ENCODE results near the gene PRPS2.

Gene PRPS2

DNA sequence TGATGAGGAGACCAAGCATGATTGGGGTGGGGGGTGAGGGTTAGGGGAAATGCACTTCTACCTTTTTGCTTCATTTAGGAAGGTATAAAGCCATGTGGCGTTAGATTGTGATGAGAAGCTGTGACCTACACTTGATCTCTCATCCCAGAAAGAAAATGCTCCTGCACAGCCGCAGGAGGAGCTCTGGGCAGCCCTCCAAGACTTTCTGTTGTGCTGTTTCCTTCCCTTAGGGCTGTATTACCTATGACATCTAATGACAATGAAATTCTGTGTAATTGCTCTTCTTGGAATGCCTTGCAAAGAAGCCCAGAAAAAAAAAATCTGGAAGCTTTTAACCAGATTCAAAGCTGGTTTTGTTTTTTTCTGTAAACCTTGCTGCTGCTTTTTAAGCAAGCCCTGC is 13.4 kb downstream of the PRPS2 start:
- TF ChIP-seq, protein P1, sequence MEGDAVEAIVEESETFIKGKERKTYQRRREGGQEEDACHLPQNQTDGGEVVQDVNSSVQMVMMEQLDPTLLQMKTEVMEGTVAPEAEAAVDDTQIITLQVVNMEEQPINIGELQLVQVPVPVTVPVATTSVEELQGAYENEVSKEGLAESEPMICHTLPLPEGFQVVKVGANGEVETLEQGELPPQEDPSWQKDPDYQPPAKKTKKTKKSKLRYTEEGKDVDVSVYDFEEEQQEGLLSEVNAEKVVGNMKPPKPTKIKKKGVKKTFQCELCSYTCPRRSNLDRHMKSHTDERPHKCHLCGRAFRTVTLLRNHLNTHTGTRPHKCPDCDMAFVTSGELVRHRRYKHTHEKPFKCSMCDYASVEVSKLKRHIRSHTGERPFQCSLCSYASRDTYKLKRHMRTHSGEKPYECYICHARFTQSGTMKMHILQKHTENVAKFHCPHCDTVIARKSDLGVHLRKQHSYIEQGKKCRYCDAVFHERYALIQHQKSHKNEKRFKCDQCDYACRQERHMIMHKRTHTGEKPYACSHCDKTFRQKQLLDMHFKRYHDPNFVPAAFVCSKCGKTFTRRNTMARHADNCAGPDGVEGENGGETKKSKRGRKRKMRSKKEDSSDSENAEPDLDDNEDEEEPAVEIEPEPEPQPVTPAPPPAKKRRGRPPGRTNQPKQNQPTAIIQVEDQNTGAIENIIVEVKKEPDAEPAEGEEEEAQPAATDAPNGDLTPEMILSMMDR (IDR thresholded peaks at IDR 0.05; ENCODE audit: insufficient read depth, low read depth, low read length, missing control alignments): no peak
- no peak for DNase-seq (ENCODE audit: low read depth)
- no peak overlapping the region for H3K4me3 ChIP-seq (ENCODE audit: low read depth, low read length)

DNA sequence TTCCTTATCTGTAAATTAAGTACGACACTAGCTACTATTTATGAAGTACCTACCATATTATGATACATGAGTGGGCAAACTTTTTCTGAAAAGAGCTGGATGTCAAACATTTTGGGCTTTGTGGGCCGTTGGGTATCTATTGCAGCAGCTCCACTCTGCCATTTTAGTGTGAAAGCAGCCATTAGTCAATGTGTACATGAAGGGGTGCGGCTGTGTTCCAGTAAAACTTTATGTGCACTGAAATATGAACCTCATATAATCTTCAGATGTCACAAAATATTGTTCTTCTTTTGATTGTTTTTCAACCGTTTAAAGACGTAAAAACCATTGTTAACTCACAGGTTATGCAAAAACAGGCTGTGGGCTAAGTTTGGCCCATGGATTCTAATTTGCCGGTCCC is 14.1 kb downstream of the PRPS2 start:
- TF ChIP-seq, protein P1 (IDR thresholded peaks at IDR 0.05; ENCODE audit: insufficient read depth, low read depth, low read length, missing control alignments): no peak
- no peak overlapping the region for H3K4me3 ChIP-seq (ENCODE audit: low read depth, low read length)
- DNase-seq (ENCODE audit: low read depth): no peak

DNA sequence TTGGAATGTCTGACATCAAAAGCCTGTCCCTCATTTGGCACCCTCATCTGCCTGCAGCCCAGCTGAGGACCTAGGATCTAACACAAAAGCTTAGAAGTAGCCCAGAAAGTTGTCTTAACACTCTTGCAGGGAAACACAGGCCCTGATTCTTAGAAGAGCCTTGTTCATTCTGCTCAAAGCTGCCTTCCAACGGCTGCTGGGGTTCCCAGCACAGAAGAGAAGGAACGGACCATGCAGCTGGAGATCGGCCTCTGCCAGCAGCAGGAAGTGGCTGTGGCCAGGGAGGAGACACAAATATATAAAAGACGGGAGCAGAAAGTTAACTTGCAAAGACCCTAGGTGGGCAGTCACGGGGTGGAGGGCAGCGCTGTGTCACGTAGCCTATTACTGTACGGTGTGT is 20.4 kb downstream of the PRPS2 start:
- DNase-seq (ENCODE audit: low read depth): no peak
- TF ChIP-seq, protein P1 (IDR thresholded peaks at IDR 0.05; ENCODE audit: insufficient read depth, low read depth, low read length, missing control alignments): no peak
- H3K4me3 ChIP-seq (ENCODE audit: low read depth, low read length): no peak overlapping the region

DNA sequence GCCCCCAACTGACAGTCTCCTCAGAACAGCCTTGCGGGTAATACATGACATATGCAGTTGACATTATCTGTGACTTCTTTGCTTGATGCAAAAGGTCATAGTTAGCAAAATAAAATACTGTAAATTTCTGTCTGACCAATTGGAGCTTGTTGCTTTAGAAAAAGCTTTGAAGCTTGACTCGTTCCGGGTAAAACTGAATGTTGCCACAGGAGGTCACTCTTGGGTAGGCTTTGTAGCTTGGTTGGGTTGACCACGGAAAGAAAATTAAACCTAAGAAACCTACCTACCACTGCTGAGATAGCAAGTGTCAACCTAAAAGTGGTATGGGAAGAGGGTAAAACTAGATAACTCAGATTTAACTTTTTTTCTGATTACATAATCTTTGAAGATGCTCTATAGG is 23.2 kb downstream of the PRPS2 start:
- peak; percentile 76 for DNase-seq (ENCODE audit: low read depth)
- no peak overlapping the region for H3K4me3 ChIP-seq (ENCODE audit: low read depth, low read length)
- TF ChIP-seq, protein P1 (IDR thresholded peaks at IDR 0.05; ENCODE audit: insufficient read depth, low read depth, low read length, missing control alignments): peak; percentile 42

DNA sequence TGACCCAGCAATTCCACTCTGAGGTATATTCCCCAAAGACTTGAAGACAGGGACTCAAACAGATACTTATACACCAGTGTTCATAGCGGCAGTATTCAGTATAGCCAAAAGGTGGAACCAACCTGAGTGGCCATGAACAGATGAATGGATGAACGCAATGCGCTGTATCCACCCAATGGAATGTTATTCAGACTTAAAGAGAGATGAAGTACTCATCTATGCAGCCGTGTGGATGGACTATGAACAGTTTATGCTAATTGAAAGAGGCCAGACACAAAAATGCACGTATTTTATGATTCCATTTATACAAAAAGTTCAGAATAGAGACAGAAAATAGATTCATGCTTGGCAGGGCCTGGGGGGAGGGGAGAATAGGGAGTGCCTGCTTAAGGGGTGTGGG is 26.3 kb downstream of the PRPS2 start:
- DNase-seq (ENCODE audit: low read depth): no peak
- H3K4me3 ChIP-seq (ENCODE audit: low read depth, low read length): no peak overlapping the region
- TF ChIP-seq, protein P1 (IDR thresholded peaks at IDR 0.05; ENCODE audit: insufficient read depth, low read depth, low read length, missing control alignments): no peak

DNA sequence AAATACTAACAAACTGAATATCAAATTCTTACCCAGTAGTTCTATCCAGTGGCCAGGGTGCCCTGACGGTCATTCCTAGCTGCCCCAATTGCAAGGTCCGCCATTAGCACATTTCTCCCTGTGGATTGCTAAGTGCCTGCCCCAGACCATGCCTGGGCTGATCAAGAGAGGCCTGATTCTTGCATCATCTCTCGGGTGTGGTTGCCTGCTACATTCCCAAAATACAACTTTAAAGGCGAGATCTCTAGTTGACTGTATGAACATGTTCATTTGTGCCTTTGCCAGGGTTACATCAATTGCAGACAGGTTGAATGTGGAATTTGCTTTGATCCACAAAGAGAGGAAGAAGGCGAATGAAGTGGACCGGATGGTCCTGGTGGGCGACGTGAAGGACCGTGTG is 28.0 kb downstream of the PRPS2 start:
- DNase-seq (ENCODE audit: low read depth): no peak
- TF ChIP-seq, protein P1 (IDR thresholded peaks at IDR 0.05; ENCODE audit: insufficient read depth, low read depth, low read length, missing control alignments): no peak
- H3K4me3 ChIP-seq (ENCODE audit: low read depth, low read length): no peak overlapping the region

DNA sequence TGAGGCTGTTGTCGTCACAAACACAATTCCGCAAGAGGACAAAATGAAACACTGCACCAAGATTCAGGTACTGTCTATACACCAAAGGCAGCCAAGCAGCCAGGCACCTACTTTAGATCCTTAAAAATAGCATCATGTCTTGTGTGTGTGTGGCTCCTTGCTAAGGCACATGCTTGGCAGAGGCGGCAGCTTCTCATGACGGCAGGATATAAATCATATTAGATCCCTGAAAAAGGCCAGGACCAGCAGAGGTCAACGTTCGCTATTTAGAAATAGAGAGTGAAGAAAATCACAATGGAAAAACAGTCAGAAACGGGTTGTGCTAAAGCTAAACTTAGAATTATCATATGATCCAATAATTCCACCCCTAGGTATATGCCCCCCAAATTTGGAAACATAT is 29.5 kb downstream of the PRPS2 start:
- TF ChIP-seq, protein P1 (IDR thresholded peaks at IDR 0.05; ENCODE audit: insufficient read depth, low read depth, low read length, missing control alignments): no peak
- H3K4me3 ChIP-seq (ENCODE audit: low read depth, low read length): no peak overlapping the region
- no peak for DNase-seq (ENCODE audit: low read depth)
